Measurements from ENCODE around the gene ENDOG. TPM values are rescaled to one million over a fixed set of nuclear protein-coding genes. Genes with fewer than 3 reads are reported as not detected.
"Not testable (repeated sequence)": the region's sequence is repeated elsewhere in the genome, so short reads cannot be mapped to it uniquely, and the experiment has no call there.

Gene ENDOG
- total and polyA plus RNA-seq, 2 experiments from 2014 or later: 18.9 to 32.6 TPM

- Histone ChIP-seq H2AFZ (no peak overlapping the region), H3K9me2 (replicated peaks; ENCODE audit: insufficient read depth) (no peaks in the 10 kb centered on the region), H3K4me1 (ENCODE audit: insufficient read depth) (peaks cover 5% of the 10 kb centered on the region), H3K9me3 (ENCODE audit: low read depth) (no peaks in the 10 kb centered on the region), H3K4me2 (no peak overlapping the region), H3K27ac (no peak overlapping the region), H3K27me3 (no peaks in the 10 kb centered on the region), H4K20me1 (ENCODE audit: insufficient read depth, poor library complexity, severe bottlenecking) (no peaks in the 10 kb centered on the region), H3K36me3 (replicated peaks; ENCODE audit: insufficient read depth, low read depth) (no peaks in the 10 kb centered on the region), H3K4me3 (no peak overlapping the region), H3K79me2 (peaks cover 14% of the 10 kb centered on the region)
- no peak for TF ChIP-seq CTCF (IDR thresholded peaks at IDR 0.05; ENCODE audit: poor library complexity)
- no peak for TF ChIP-seq EZH2phosphoT487 (IDR thresholded peaks at IDR 0.05; ENCODE audit: low read depth, severe bottlenecking, unreplicated experiment)
- TF ChIP-seq EZH2 (IDR thresholded peaks at IDR 0.05; ENCODE audit: borderline replicate concordance): no peak
- no peak for DNase-seq (ENCODE audit: low spot score)
- WGBS (ENCODE audit: low lambda C conversion rate, missing lambda C conversion rate): 93% methylated on average over 8 of the region's 8 CpGs
Measured at GRCh38 chr9:128792978-128793686, 25.2 kb upstream of the ENDOG start.

GRCh38 chr9:128794961-128795360, 23.3 kb upstream of the ENDOG start:
- not testable (repeated sequence) for H3K27ac ChIP-seq

GRCh38 chr9:128798896-128799295, 19.4 kb upstream of the ENDOG start:
- H4K20me1 ChIP-seq (ENCODE audit: insufficient read depth, poor library complexity, severe bottlenecking): no peaks in the 10 kb centered on the region
- H3K4me1 ChIP-seq (ENCODE audit: insufficient read depth): no peaks in the 10 kb centered on the region
- H3K27ac ChIP-seq: no peak overlapping the region
- H2AFZ ChIP-seq: no peak overlapping the region
- H3K9me3 ChIP-seq (ENCODE audit: low read depth): no peaks in the 10 kb centered on the region
- H3K4me2 ChIP-seq: no peak overlapping the region
- 94% methylated on average over 8 of the region's 8 CpGs for WGBS (ENCODE audit: low lambda C conversion rate, missing lambda C conversion rate)
- H3K9me2 ChIP-seq (replicated peaks; ENCODE audit: insufficient read depth): no peaks in the 10 kb centered on the region
- no peak for DNase-seq (ENCODE audit: low spot score)
- no peaks in the 10 kb centered on the region for H3K27me3 ChIP-seq
- no peaks in the 10 kb centered on the region for H3K36me3 ChIP-seq (replicated peaks; ENCODE audit: insufficient read depth, low read depth)
- no peaks in the 10 kb centered on the region for H3K79me2 ChIP-seq
- no peak for TF ChIP-seq EZH2 (IDR thresholded peaks at IDR 0.05; ENCODE audit: borderline replicate concordance)
- no peak for TF ChIP-seq EZH2phosphoT487 (IDR thresholded peaks at IDR 0.05; ENCODE audit: low read depth, severe bottlenecking, unreplicated experiment)
- TF ChIP-seq CTCF (IDR thresholded peaks at IDR 0.05; ENCODE audit: poor library complexity): no peak
- no peak overlapping the region for H3K4me3 ChIP-seq

More at GRCh38 chr9:128794961-128795360, 23.3 kb upstream of the ENDOG start:
- not testable (repeated sequence) for H4K20me1 ChIP-seq (ENCODE audit: insufficient read depth, poor library complexity, severe bottlenecking); H3K36me3 ChIP-seq (replicated peaks; ENCODE audit: insufficient read depth, low read depth); H3K4me3 ChIP-seq; H3K79me2 ChIP-seq; H2AFZ ChIP-seq; H3K4me2 ChIP-seq; DNase-seq (ENCODE audit: low spot score); H3K4me1 ChIP-seq (ENCODE audit: insufficient read depth); H3K9me2 ChIP-seq (replicated peaks; ENCODE audit: insufficient read depth); H3K27me3 ChIP-seq; H3K9me3 ChIP-seq (ENCODE audit: low read depth)
- 42% methylated on average over 2 of the region's 2 CpGs for WGBS (ENCODE audit: low lambda C conversion rate, missing lambda C conversion rate)

- Histone ChIP-seq H3K4me1 (ENCODE audit: insufficient read depth) (no peaks in the 10 kb centered on the region), H3K79me2 (no peaks in the 10 kb centered on the region), H3K9me3 (ENCODE audit: low read depth) (no peaks in the 10 kb centered on the region), H2AFZ (no peak overlapping the region), H3K27me3 (no peaks in the 10 kb centered on the region), H3K4me2 (no peak overlapping the region), H3K4me3 (no peak overlapping the region), H3K27ac (no peak overlapping the region), H3K9me2 (replicated peaks; ENCODE audit: insufficient read depth) (no peaks in the 10 kb centered on the region), H4K20me1 (ENCODE audit: insufficient read depth, poor library complexity, severe bottlenecking) (no peaks in the 10 kb centered on the region), H3K36me3 (replicated peaks; ENCODE audit: insufficient read depth, low read depth) (no peaks in the 10 kb centered on the region)
- TF ChIP-seq EZH2phosphoT487 (IDR thresholded peaks at IDR 0.05; ENCODE audit: low read depth, severe bottlenecking, unreplicated experiment): no peak
- no peak for TF ChIP-seq EZH2 (IDR thresholded peaks at IDR 0.05; ENCODE audit: borderline replicate concordance)
- no peak for TF ChIP-seq CTCF (IDR thresholded peaks at IDR 0.05; ENCODE audit: poor library complexity)
- WGBS (ENCODE audit: low lambda C conversion rate, missing lambda C conversion rate): 96% methylated on average over 7 of the region's 7 CpGs
- DNase-seq (ENCODE audit: low spot score): no peak
Measured at GRCh38 chr9:128800061-128800460, 18.2 kb upstream of the ENDOG start.
